Measurements from ENCODE around the gene VAMP5.
"Not testable (repeated sequence)": the region's sequence is repeated elsewhere in the genome, so short reads cannot be mapped to it uniquely, and the experiment has no call there.

VAMP5 gene

GRCh38 chr2:85602476-85603234 lies 18.4 kb downstream of the VAMP5 start, which contains the start of gene TMEM150A:
Gene TMEM150A, minus strand, starts transcription at chr2:85602698. Its CDS starts 750 bp downstream, at chr2:85601948.
- DNase-seq, result peak; percentile 66 to 80 (median 74)

DNA sequence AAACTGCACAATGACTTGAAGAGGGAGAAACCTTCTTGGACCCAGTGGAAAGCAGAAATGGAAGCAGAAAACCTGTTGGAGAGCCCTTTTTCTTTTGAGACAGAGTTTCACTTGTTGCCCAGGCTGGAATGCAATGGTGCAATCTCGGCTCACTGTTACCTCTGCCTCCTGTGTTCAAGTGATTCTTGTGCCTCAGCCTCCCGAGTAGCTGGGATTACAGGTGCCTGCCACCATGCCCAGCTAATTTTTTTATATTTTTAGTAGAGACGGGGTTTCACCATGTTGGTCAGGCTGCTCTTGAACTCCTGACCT lies 19.9 kb downstream of the VAMP5 start:
- DNase-seq, result not testable (repeated sequence)

- no peak for DNase-seq
These were observed 20.5 kb downstream of the VAMP5 start for GRCh38 chr2:85604568-85605339.

DNA sequence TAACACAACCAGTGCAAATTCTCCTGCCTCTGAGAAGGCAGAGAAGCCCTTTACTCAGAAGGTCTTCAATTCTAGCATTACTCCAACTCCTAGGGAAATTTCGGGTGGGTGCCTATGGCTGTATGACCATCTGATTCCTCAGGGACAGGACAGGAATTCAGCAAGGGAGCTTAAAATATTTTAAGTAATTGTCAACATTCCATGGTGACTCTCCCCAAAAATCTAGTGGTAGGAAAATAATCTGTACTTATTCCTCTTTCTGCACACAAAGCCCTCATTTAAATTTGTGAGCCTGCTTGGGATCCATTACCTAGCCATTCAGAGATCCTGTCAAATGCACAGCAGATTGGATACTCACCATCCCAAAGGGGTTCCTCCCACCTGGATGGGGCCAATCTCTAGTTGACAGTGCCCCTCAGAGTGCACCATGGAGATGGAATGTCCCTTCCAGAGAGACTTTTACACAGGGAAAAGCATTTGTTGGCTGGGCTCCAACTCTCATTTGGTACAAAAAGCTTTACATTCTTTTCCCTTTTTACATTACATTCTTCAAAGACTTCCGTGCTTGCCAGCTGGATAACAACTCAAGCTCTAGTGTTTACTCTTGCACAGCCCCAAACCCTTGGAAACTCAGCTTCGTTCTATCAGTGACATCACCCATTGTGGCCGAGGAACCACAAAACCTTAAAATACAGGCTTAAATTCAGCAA lies 21.3 kb downstream of the VAMP5 start:
- no peak for DNase-seq

GRCh38 chr2:85606116-85606455 lies 21.9 kb downstream of the VAMP5 start:
- DNase-seq, result no peak

DNA sequence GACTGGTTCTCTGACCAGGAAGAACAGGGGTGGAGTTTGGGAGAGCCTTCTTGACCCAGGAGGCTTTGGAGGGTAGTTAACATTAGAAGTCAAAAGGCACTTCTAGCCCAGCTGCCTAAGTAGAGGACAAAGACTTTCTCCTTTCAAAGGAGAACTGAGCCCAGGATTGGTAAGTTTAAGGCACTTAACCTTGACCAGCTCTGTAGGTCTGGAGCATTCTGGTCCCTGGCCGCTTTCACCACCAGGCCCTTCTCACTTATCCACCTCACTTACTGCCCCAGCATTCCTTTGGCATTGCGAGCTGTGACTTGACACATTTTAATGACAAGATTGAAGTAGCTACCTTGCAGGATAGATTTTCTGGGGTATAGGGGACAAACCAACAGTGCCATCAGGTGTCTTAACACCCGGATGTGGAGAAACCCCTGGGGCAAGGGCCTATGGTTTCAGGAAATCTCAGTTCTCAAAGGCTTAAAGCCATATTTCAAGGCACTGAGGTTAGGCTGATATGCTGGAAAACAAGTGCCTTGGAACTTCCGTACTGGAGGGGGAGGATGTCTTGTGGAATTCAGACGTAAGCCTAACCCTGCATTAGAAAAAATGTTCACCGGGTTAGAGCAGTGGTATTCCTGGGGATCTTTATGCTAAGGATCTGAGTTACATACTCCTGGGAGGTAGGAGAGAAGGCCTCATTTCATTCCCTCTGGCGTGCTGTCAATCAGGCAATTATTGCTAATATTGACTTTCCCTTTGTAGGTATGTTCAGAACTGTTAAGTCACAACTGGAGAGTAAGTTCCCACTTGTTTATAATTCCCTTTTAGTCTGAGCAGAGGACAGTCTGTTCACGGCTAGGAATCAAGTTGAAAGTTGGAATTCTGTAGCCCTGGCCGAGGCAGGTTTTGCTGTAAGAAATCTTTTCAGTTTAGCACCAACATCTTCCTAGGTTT lies 23.3 kb downstream of the VAMP5 start:
- DNase-seq, result no peak

- DNase-seq, result no peak
These were observed 27.0 kb downstream of the VAMP5 start for GRCh38 chr2:85611217-85611704.

DNA sequence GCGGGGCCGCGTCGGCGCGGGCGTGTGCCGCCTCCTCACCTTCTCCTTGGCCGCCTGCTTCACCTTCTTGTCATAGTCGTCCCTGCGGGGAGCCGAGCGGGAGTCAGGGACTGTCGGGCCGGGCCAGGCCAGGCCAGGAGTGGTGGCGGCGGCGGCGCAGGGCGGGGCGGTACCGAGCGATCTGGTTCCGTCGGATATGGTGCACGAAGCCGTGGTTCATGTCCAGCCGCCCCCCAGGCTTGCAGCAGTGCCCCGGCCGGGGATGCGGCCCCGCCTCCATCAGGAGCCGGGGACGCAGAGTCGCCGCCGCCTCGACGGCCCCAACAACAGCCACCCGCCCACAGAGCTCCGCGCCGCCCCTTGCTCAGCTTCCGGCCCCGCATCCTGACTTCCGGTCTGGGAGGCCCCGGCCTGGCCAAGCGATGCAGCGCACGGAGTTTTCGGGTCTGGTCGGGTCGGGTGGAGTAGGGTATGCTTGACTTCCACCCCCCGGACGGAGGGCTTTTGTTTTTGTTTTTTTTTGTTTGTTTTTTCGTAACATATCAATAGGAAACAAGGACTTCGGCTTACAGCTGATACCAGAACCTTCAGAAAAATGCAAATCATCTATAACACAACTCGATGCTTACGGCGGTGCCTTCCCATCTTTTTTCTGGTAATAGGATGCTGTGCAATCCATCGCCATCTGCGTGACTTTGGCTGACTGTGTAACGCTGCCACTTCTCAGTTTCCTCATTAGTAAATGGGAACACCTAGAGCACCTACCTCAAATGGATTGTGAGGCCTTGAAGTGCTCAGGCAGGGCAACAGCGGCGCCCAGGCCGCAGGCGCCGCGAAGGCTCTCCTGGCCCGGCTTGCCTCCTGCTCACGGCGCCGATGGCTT lies 27.7 kb downstream of the VAMP5 start, which contains the start of gene C2orf68:
Gene C2orf68, minus strand, starts transcription at position 362 of the 883 bp plus-strand sequence. Its CDS starts 82 bp downstream, at position 280.
- peak; percentile 66 to 88 (median 72) for DNase-seq

DNA sequence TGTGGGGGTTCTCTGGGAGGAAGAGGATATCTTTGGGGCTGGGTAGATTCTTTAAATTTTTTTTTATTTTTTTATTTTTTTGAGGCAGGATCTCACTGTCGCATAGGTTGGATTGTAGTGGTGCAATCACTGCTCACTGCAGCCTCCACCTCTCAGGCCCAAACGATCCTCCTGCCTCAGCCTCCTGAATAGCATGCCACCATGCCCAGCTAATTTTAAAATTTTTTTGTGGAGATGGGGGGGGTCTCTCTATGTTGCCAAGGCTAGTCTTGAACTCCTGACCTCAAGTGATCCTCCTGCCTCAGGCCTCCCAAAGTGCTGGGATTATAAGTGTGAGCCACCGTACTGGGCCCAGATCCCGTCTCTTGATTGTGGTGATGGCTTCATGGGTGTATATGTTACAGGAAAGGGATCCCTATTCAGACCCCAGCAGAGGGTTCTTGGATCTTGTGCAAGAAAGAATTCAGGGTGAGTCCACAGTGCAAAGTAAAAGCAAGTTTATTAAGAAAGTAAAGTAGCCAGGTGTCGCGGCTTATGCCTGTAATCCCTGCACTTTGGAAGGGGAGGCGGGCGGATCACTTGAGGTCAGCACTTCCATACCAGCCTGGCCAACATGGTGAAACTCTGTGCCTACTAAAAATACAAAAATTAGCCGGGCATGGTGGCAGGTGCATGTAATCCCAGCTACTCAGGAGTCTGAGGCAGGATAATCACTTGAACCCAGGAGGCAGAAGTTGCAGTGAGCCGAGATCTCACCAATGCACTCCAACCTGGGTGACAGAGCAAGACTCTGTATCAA lies 29.7 kb downstream of the VAMP5 start:
- DNase-seq, result no peak

DNA sequence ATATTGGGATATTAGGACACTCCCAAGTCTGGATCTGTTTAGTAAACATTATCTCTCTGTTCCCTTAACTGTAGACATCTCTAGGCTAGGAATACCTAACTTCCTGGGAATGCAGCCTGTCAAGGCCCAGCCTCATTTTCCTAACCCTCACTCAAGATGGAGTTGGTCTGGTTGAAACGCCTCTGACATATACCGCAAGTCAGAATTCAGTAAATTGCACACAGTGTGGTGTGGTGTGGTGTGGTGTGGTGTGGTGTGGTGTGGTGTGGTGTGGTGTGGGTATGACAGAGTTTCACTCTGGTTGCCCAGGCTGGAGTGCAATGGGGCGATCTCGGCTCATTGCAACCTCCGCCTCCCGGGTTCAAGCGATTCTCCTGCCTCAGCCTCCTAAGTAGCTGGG lies 30.5 kb downstream of the VAMP5 start:
- not testable (repeated sequence) for DNase-seq

GRCh38 chr2:85615413-85615728 lies 31.1 kb downstream of the VAMP5 start:
- no peak for DNase-seq

DNA sequence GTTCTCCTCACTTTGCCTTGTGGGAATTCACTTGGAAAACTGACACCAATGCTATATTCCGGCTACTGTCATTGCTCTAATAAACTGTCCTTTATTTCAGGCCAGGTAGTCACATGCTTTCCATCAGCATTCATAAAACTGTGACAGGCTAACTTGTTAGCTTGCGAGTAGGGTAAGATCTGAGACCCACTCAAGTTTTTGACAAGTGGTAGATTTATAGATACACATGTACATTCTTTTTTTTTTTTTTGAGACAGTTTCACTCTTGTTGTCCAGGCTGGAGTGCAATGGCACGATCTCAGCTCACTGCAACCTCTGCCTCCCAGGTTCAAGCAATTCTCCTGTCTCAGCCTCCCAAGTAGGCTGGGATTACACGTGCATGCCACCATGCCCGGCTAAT lies 33.5 kb downstream of the VAMP5 start:
- DNase-seq, result not testable (repeated sequence)

GRCh38 chr2:85619617-85620016 lies 35.4 kb downstream of the VAMP5 start:
- no peak for DNase-seq

DNA sequence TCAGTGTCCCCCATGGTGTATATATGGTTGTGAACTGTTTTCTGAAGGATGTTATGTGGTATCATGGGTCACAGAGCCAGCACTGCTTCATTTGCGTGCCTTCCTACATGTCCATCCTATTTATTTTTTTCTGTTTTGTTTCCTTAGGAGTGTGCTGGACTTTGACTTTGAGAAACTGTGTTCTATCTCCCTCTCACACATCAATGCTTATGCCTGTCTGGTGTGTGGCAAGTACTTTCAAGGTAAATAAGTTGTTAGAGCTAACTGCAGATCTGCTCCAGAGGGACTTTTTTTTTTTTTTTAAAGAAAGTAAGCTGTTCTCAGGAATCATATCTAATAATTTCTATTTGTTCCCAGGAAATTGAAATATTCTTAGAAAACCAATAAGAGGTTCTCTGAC lies 37.1 kb downstream of the VAMP5 start:
- no peak for DNase-seq

DNA sequence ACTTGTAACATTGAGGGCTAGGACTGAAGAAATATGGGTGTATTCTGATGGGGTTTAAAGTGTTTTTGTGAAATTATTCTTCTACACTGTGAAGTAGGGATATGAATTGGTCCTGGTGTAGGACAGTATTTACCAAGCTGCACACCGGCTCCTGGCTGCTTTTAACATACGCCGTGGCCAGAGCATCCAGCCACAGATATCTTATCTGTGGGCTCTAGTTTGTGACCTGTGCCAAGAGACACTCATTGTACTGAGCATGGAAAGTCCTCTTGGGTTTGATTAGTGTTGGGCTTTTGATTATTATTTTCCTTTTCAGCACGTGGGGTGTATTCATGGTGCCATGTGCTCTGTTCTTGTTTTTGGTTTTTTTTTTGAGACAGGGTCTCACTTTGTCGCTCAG lies 39.8 kb downstream of the VAMP5 start:
- DNase-seq, result no peak

- DNase-seq, result peak in 1 of 5 donors; percentile 38
These were observed 44.4 kb downstream of the VAMP5 start for GRCh38 chr2:85628658-85629057.

- DNase-seq, result no peak
These were observed 47.1 kb downstream of the VAMP5 start for GRCh38 chr2:85631316-85631715.

- no peak for DNase-seq
These were observed 50.8 kb downstream of the VAMP5 start for GRCh38 chr2:85635011-85635410.

DNA sequence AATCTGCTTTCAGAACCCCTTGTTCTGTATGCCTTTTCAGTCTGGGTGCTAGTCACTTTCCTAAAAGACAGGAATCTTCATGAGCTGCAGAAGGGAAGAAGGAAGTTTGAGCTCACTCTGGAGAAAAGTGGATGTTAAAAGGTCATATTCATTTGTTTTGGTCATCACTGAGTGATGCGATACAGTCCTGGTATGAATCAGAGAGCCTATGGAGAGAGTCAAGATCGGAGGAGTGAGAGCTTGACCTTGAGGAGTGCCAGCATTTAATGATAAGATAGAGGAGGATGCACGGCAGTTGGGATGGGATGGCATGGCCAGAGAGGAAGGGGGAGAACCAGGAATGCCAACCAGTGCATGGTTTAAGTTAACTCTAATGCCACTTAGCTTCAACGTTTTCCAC lies 51.4 kb downstream of the VAMP5 start:
- DNase-seq, result no peak

GRCh38 chr2:85642725-85643124 lies 58.5 kb downstream of the VAMP5 start:
- peak in 1 of 5 donors; percentile 57 for DNase-seq
